ENCODE data around the gene ATP10D. TPM values are rescaled to one million over a fixed set of nuclear protein-coding genes. Genes with fewer than 3 reads are reported as not detected.

ATP10D gene
- 30.9 and 34.1 TPM in 2 replicates for total RNA-seq
- polyA plus RNA-seq: 32.8 and 40.2 TPM in 2 replicates
- polyA plus RNA-seq (2011; cell fraction: cytosol; rRNA removed): 10.8 and 17.5 TPM in 2 replicates
- 39.1 and 41.9 TPM in 2 replicates for polyA plus RNA-seq (2011; cell fraction: nucleus; rRNA removed)
- 24.3 and 29.4 TPM in 2 replicates for polyA plus RNA-seq (2012)
- 238 and 283 TPM in 2 replicates for polyA minus RNA-seq
- polyA minus RNA-seq (2011; cell fraction: cytosol; rRNA and poly(A)+ RNA removed): 3.9 TPM
- 71.7 and 108 TPM in 2 replicates for polyA minus RNA-seq (2011; cell fraction: nucleus; rRNA and poly(A)+ RNA removed)
- Bru-seq, nascent RNA: percentile 74 among the genes with signal in this experiment
- percentile 70 among the genes with signal in this experiment for BruChase-seq, experiment 1, labeled RNA remaining after a 6-hour chase
- BruChase-seq, experiment 2, labeled RNA remaining after a 2-hour chase: percentile 69 among the genes with signal in this experiment
- long read RNA-seq, full-length matches to known transcripts: 7 of 33 reads
- long read RNA-seq, partial matches to known transcripts: 8 of 33 reads
- long read RNA-seq, other reads (novel, unspliced or antisense): 18 of 33 reads

DNA sequence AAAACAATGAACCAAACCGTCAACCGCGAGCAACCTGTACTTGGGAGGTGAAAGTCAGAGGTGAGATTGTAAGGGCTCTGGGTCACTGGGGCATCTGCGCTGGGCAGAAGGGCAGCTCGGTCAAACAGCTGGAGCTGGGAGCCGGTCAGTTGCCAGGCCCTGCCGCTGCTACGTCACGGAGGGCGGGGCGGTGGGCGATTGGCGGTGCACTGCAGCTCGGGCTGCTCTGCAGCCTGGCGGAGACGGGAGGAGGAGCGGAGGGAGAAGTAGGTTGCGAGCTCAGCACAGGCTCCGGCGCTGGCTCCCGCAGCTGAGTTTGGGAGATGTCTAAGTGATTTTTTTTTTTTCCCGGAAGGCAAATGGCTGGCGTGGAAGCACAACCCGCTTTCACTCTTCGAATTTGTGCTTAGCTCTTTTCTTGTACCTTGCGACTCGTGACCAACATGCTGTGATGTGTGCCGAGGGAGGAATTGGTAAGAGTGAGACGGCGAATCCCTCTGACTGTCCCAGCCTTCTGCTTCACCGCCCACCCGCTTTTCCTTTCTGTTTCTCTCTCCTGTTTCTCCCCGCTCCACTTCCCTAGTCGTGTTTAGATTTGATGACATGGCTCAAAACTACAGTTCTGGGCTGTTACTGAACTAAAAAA is at the start of gene ATP10D:
Gene ATP10D (plus strand): TSS at position 229 of the 646 bp plus-strand sequence. CDS start 27,266 bp downstream, outside the sequence.
- CTCF ChIA-PET: interaction anchor here (0.8 to 4.4 kb wide), 11 partner anchors 8 to 203 kb away, joined by 3 to 16 read pairs (median 6); partner anchors contain the start of gene COMMD8
- peak; percentile 91 for TF ChIP-seq POLR2AphosphoS5 (IDR thresholded peaks at IDR 0.05; ENCODE audit: insufficient read depth, low read depth, low read length)
- TF ChIP-seq JUN (IDR thresholded peaks at IDR 0.05; ENCODE audit: borderline replicate concordance, insufficient read depth, insufficient read length, low read depth): no peak
- TF ChIP-seq, protein P1, sequence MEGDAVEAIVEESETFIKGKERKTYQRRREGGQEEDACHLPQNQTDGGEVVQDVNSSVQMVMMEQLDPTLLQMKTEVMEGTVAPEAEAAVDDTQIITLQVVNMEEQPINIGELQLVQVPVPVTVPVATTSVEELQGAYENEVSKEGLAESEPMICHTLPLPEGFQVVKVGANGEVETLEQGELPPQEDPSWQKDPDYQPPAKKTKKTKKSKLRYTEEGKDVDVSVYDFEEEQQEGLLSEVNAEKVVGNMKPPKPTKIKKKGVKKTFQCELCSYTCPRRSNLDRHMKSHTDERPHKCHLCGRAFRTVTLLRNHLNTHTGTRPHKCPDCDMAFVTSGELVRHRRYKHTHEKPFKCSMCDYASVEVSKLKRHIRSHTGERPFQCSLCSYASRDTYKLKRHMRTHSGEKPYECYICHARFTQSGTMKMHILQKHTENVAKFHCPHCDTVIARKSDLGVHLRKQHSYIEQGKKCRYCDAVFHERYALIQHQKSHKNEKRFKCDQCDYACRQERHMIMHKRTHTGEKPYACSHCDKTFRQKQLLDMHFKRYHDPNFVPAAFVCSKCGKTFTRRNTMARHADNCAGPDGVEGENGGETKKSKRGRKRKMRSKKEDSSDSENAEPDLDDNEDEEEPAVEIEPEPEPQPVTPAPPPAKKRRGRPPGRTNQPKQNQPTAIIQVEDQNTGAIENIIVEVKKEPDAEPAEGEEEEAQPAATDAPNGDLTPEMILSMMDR (IDR thresholded peaks at IDR 0.05; ENCODE audit: extremely low read depth in 1 of 2, insufficient read depth in 1 of 2, low read depth in 1 of 2, low read length in 2 of 2): no peak
- peak; percentile 2 for TF ChIP-seq GATA2 (IDR thresholded peaks at IDR 0.05; ENCODE audit: insufficient read depth, insufficient read length, low read depth, low read length)
- TF ChIP-seq MYC (IDR thresholded peaks at IDR 0.05; ENCODE audit: low read depth, low read length): no peak
- peak; percentile 3 for TF ChIP-seq MAX (IDR thresholded peaks at IDR 0.05; ENCODE audit: insufficient read depth, insufficient read length)
- TF ChIP-seq FOS (IDR thresholded peaks at IDR 0.05; ENCODE audit: borderline replicate concordance, insufficient read depth, low read length): peak; percentile 5
- TF ChIP-seq POLR2A (IDR thresholded peaks at IDR 0.05; ENCODE audit: low read depth, low read length): peak; percentile 94
- no peak for TF ChIP-seq EZH2 (IDR thresholded peaks at IDR 0.05; ENCODE audit: borderline replicate concordance, low read depth, low read length, severe bottlenecking)
- intact Hi-C loops (cut with micrococcal nuclease): loop anchor here (1.0 to 10.0 kb wide), 5 partner anchors 22 to 350 kb away; partner anchors contain the start of genes COMMD8 and CORIN
- Histone ChIP-seq H3K27ac (ENCODE audit: insufficient read depth, low read depth, low read length) (peak within 1 kb of the TSS; percentile 77), H4K20me1 (replicated peaks; ENCODE audit: control insufficient read depth, extremely low read depth, insufficient read depth, low read length) (no peaks in the 10 kb centered on the region), H3K79me2 (ENCODE audit: control insufficient read depth, insufficient read depth, low read length) (peaks cover 3% of the 10 kb centered on the region), H3K4me2 (ENCODE audit: insufficient read depth, low read length) (peak within 1 kb of the TSS; percentile 90), H3K9me1 (replicated peaks; ENCODE audit: control insufficient read depth, extremely low read depth, insufficient read depth, low read length) (no peaks in the 10 kb centered on the region), H3K36me3 (ENCODE audit: control insufficient read depth in 2 of 2, extremely low read depth in 1 of 2, insufficient read depth in 2 of 2, low read length in 2 of 2) (no peaks in the 10 kb centered on the region), H3K9me3 (replicated peaks; ENCODE audit: control insufficient read depth, insufficient read depth, low read length) (no peaks in the 10 kb centered on the region), H3K4me3 (replicated peaks in 1 of 3; ENCODE audit: insufficient read depth in 1 of 3, low read depth in 1 of 3, low read length in 3 of 3) (peak within 1 kb of the TSS; percentile 75 to 83 (median 79)), H3K9ac (replicated peaks; ENCODE audit: extremely low read depth, insufficient read depth, low read length) (peak within 1 kb of the TSS; percentile 84), H3K27me3 (ENCODE audit: control insufficient read depth in 2 of 2, insufficient read depth in 2 of 2, low read length in 2 of 2) (no peaks in the 10 kb centered on the region), H2AFZ (ENCODE audit: low read depth, low read length) (peak within 1 kb of the TSS; percentile 55), H3K4me1 (ENCODE audit: control insufficient read depth, extremely low read depth, insufficient read depth, low read length) (peaks cover 2% of the 10 kb centered on the region)
- DNase-seq (ENCODE audit: low read depth, low spot score) (peak; percentile 95), FAIRE-seq (peak; percentile 83)
- POLR2A ChIA-PET: interaction anchor here (0.7 to 1.1 kb wide), 5 partner anchors 22 to 1450 kb away, joined by 3 to 9 read pairs (median 3); partner anchors contain the start of genes COMMD8 and NFXL1
- dilution Hi-C loops (cut with MboI; ENCODE audit: extremely low pct_ligation_motif_present, low sequenced_read_pairs): no loop called here
- BruUV-seq (replicated peaks): TSS peak; percentile 78
